ENCODE results near the gene ZC3H7B. TPM values are rescaled to one million over a fixed set of nuclear protein-coding genes. Genes with fewer than 3 reads are reported as not detected.

The ZC3H7B gene
- total and polyA plus RNA-seq, 7 experiments from 2014 or later = 1.7 to 65.9 (median 39.6) TPM

- ChIA-PET POLR2A (interaction anchor here (1.7 to 1.8 kb wide), 2 partner anchors 10 to 25 kb away, joined by 3 to 6 read pairs; partner anchors contain the start of genes RANGAP1 and ZC3H7B), CTCF (no interaction called here)
- DNase-seq = no peak
- no peak overlapping the region for H3K27ac ChIP-seq (ENCODE audit: low read depth, low read length)
- intact Hi-C loops (cut with micrococcal nuclease) = no loop called here
- no peak overlapping the region for H3K4me3 Mint-ChIP-seq
- H3K4me1 Mint-ChIP-seq = peaks cover 14 to 38% (median 28%) of the 10 kb centered on the region in 7 donors
- no peaks in the 10 kb centered on the region for H3K9me3 Mint-ChIP-seq
- no peaks in the 10 kb centered on the region for H3K9me3 ChIP-seq (ENCODE audit: control insufficient read depth in 2 of 3, low read length in 3 of 3)
- H3K36me3 ChIP-seq (ENCODE audit: control insufficient read depth in 2 of 3, insufficient read depth in 3 of 3, low read length in 3 of 3) = peaks cover 0 to 21% (median 0%) of the 10 kb centered on the region in 3 experiments
- no peaks in the 10 kb centered on the region for H3K27me3 ChIP-seq (ENCODE audit: control insufficient read depth in 2 of 2, insufficient read depth in 2 of 2, low read length in 2 of 2)
- peak overlapping the region in 3 of 9 donors; percentile 6 to 87 (median 16) for H3K27ac Mint-ChIP-seq
- ATAC-seq = no peak
- no peak overlapping the region for H3K4me3 ChIP-seq (ENCODE audit: low read length)
- peaks cover 0 to 8% of the 10 kb centered on the region in 2 donors for H3K4me1 ChIP-seq (ENCODE audit: control insufficient read depth in 2 of 2, insufficient read depth in 2 of 2, low read length in 2 of 2)
- no peaks in the 10 kb centered on the region for H3K27me3 Mint-ChIP-seq
- H3K36me3 Mint-ChIP-seq = peaks cover 0 to 8% (median 7%) of the 10 kb centered on the region in 5 donors
Measured at GRCh38 chr22:41311487-41311886, 10.2 kb downstream of the ZC3H7B start.

GRCh38 chr22:41314821-41315220, 13.5 kb downstream of the ZC3H7B start:
- H3K27ac Mint-ChIP-seq = no peak overlapping the region
- ATAC-seq (no peak), DNase-seq (no peak)
- no peaks in the 10 kb centered on the region for H3K9me3 ChIP-seq (ENCODE audit: control insufficient read depth in 2 of 3, low read length in 3 of 3)
- no peak overlapping the region for H3K4me3 Mint-ChIP-seq
- no peak overlapping the region for H3K27ac ChIP-seq (ENCODE audit: low read depth, low read length)
- H3K27me3 ChIP-seq (ENCODE audit: control insufficient read depth in 2 of 2, insufficient read depth in 2 of 2, low read length in 2 of 2) = no peaks in the 10 kb centered on the region
- H3K36me3 ChIP-seq (ENCODE audit: control insufficient read depth in 2 of 3, insufficient read depth in 3 of 3, low read length in 3 of 3) = peaks cover 0 to 13% (median 0%) of the 10 kb centered on the region in 3 experiments
- H3K27me3 Mint-ChIP-seq = no peaks in the 10 kb centered on the region
- H3K9me3 Mint-ChIP-seq = no peaks in the 10 kb centered on the region
- H3K4me1 ChIP-seq (ENCODE audit: control insufficient read depth in 2 of 2, insufficient read depth in 2 of 2, low read length in 2 of 2) = no peaks in the 10 kb centered on the region
- H3K36me3 Mint-ChIP-seq = peaks cover 0 to 5% (median 0%) of the 10 kb centered on the region in 5 donors
- no peak overlapping the region for H3K4me3 ChIP-seq (ENCODE audit: low read length)
- intact Hi-C loops (cut with micrococcal nuclease) = no loop called here
- H3K4me1 Mint-ChIP-seq = peaks cover 10 to 17% (median 14%) of the 10 kb centered on the region in 7 donors
- POLR2A ChIA-PET = no interaction called here
- CTCF ChIA-PET = no interaction called here

GRCh38 chr22:41315586-41315985, 14.3 kb downstream of the ZC3H7B start:
- H3K4me3 ChIP-seq (ENCODE audit: low read length) = no peak overlapping the region
- DNase-seq (no peak), ATAC-seq (no peak)
- H3K36me3 ChIP-seq (ENCODE audit: control insufficient read depth in 2 of 3, insufficient read depth in 3 of 3, low read length in 3 of 3) = peaks cover 0 to 17% (median 0%) of the 10 kb centered on the region in 3 experiments
- intact Hi-C loops (cut with micrococcal nuclease) = no loop called here
- no peaks in the 10 kb centered on the region for H3K4me1 ChIP-seq (ENCODE audit: control insufficient read depth in 2 of 2, insufficient read depth in 2 of 2, low read length in 2 of 2)
- Mint-ChIP-seq H3K27ac (no peak overlapping the region), H3K4me3 (no peak overlapping the region), H3K4me1 (peaks cover 10 to 17% (median 13%) of the 10 kb centered on the region in 7 donors), H3K36me3 (peaks cover 0 to 6% (median 3%) of the 10 kb centered on the region in 5 donors), H3K9me3 (no peaks in the 10 kb centered on the region), H3K27me3 (no peaks in the 10 kb centered on the region)
- H3K27ac ChIP-seq (ENCODE audit: low read depth, low read length) = no peak overlapping the region
- H3K27me3 ChIP-seq (ENCODE audit: control insufficient read depth in 2 of 2, insufficient read depth in 2 of 2, low read length in 2 of 2) = no peaks in the 10 kb centered on the region
- ChIA-PET POLR2A (interaction anchor here (0.6 kb wide), 1 partner anchor 11 kb away, joined by 8 read pairs; no protein-coding TSS in a partner anchor), CTCF (no interaction called here)
- no peaks in the 10 kb centered on the region for H3K9me3 ChIP-seq (ENCODE audit: control insufficient read depth in 2 of 3, low read length in 3 of 3)

GRCh38 chr22:41320416-41321240, 19.3 kb downstream of the ZC3H7B start:
- Histone ChIP-seq H3K4me3 (ENCODE audit: low read length) (no peak overlapping the region), H3K36me3 (ENCODE audit: control insufficient read depth in 2 of 3, insufficient read depth in 3 of 3, low read length in 3 of 3) (peaks cover 0 to 51% (median 7%) of the 10 kb centered on the region in 3 experiments), H3K27ac (ENCODE audit: low read depth, low read length) (no peak overlapping the region), H3K9me3 (ENCODE audit: control insufficient read depth in 2 of 3, low read length in 3 of 3) (no peaks in the 10 kb centered on the region), H3K4me1 (ENCODE audit: control insufficient read depth in 2 of 2, insufficient read depth in 2 of 2, low read length in 2 of 2) (no peaks in the 10 kb centered on the region), H3K27me3 (ENCODE audit: control insufficient read depth in 2 of 2, insufficient read depth in 2 of 2, low read length in 2 of 2) (no peaks in the 10 kb centered on the region)
- Mint-ChIP-seq H3K27ac (peak overlapping the region in 2 of 9 donors; percentile 60 to 77), H3K4me3 (no peak overlapping the region), H3K4me1 (peaks cover 0 to 8% (median 5%) of the 10 kb centered on the region in 7 donors), H3K9me3 (no peaks in the 10 kb centered on the region), H3K36me3 (peaks cover 5 to 18% (median 12%) of the 10 kb centered on the region in 5 donors), H3K27me3 (no peaks in the 10 kb centered on the region)
- intact Hi-C loops (cut with micrococcal nuclease) = no loop called here
- ChIA-PET POLR2A (no interaction called here), CTCF (no interaction called here)
- ATAC-seq (no peak), DNase-seq (no peak)

- H3K36me3 ChIP-seq (ENCODE audit: control insufficient read depth in 2 of 3, insufficient read depth in 3 of 3, low read length in 3 of 3) = peaks cover 12 to 81% (median 18%) of the 10 kb centered on the region in 3 experiments
- no peak for DNase-seq
- H3K4me1 ChIP-seq (ENCODE audit: control insufficient read depth in 2 of 2, insufficient read depth in 2 of 2, low read length in 2 of 2) = no peaks in the 10 kb centered on the region
- no peak for ATAC-seq
- H3K36me3 Mint-ChIP-seq = peaks cover 5 to 35% (median 20%) of the 10 kb centered on the region in 5 donors
- H3K27ac Mint-ChIP-seq = peak overlapping the region in 4 of 9 donors; percentile 16 to 51 (median 35)
- H3K9me3 Mint-ChIP-seq = no peaks in the 10 kb centered on the region
- H3K4me3 Mint-ChIP-seq = no peak overlapping the region
- H3K9me3 ChIP-seq (ENCODE audit: control insufficient read depth in 2 of 3, low read length in 3 of 3) = no peaks in the 10 kb centered on the region
- no peaks in the 10 kb centered on the region for H3K27me3 Mint-ChIP-seq
- CTCF ChIA-PET = no interaction called here
- H3K4me3 ChIP-seq (ENCODE audit: low read length) = no peak overlapping the region
- H3K27me3 ChIP-seq (ENCODE audit: control insufficient read depth in 2 of 2, insufficient read depth in 2 of 2, low read length in 2 of 2) = no peaks in the 10 kb centered on the region
- H3K4me1 Mint-ChIP-seq = peaks cover 0 to 4% (median 0%) of the 10 kb centered on the region in 7 donors
- no peak overlapping the region for H3K27ac ChIP-seq (ENCODE audit: low read depth, low read length)
- POLR2A ChIA-PET = no interaction called here
- intact Hi-C loops (cut with micrococcal nuclease) = no loop called here
Measured at GRCh38 chr22:41324821-41325528, 23.6 kb downstream of the ZC3H7B start.

- ChIA-PET POLR2A (no interaction called here), CTCF (interaction anchor here (0.7 kb wide), 1 partner anchor 514 kb away, joined by 3 read pairs; no protein-coding TSS in a partner anchor)
- no peak overlapping the region for H3K27ac ChIP-seq (ENCODE audit: low read depth, low read length)
- Mint-ChIP-seq H3K27ac (peak overlapping the region in 1 of 9 donors; percentile 53), H3K36me3 (peaks cover 5 to 26% (median 15%) of the 10 kb centered on the region in 5 donors), H3K9me3 (no peaks in the 10 kb centered on the region), H3K4me1 (peaks cover 0 to 4% (median 0%) of the 10 kb centered on the region in 7 donors), H3K4me3 (no peak overlapping the region), H3K27me3 (no peaks in the 10 kb centered on the region)
- no peak overlapping the region for H3K4me3 ChIP-seq (ENCODE audit: low read length)
- no peaks in the 10 kb centered on the region for H3K27me3 ChIP-seq (ENCODE audit: control insufficient read depth in 2 of 2, insufficient read depth in 2 of 2, low read length in 2 of 2)
- H3K36me3 ChIP-seq (ENCODE audit: control insufficient read depth in 2 of 3, insufficient read depth in 3 of 3, low read length in 3 of 3) = peaks cover 12 to 83% (median 20%) of the 10 kb centered on the region in 3 experiments
- no peaks in the 10 kb centered on the region for H3K4me1 ChIP-seq (ENCODE audit: control insufficient read depth in 2 of 2, insufficient read depth in 2 of 2, low read length in 2 of 2)
- DNase-seq (no peak), ATAC-seq (no peak)
- H3K9me3 ChIP-seq (ENCODE audit: control insufficient read depth in 2 of 3, low read length in 3 of 3) = no peaks in the 10 kb centered on the region
- intact Hi-C loops (cut with micrococcal nuclease) = no loop called here
Measured at GRCh38 chr22:41327124-41327523, 25.8 kb downstream of the ZC3H7B start.
